SK-N-SH (cell line): ENCODE results near the gene CYP2D6. TPM values are rescaled to one million over a fixed set of nuclear protein-coding genes. Genes with fewer than 3 reads are reported as not detected.

Experiments used
- CTCF ChIA-PET: fragments of 300-600, 350-600 bp; formaldehyde crosslinking; extraction: SDS; loops from one replicate; lab custom pipeline; 2021; lab: Yijun Ruan, JAX
- POLR2A ChIA-PET: fragments of 350-600 bp; sonication (Branson Sonifier 250); formaldehyde crosslinking; extraction: SDS; loops from one replicate; lab custom pipeline; 2020; ENCODE audit warnings: antibody characterized with exemption, inconsistent platforms; lab: Yijun Ruan, JAX
- DNase-seq: peaks from one replicate; pipeline ENCODE4 v3.0.0; 2012
- H2AFZ ChIP-seq: fragments of 200-600 bp; sonication (generic); 2 replicates; pipeline ENCODE4 v1.8.1; 2016; ENCODE audit warnings: antibody characterized with exemption, mild to moderate bottlenecking, low read depth
- H3F3A ChIP-seq: fragments of 200-600 bp; sonication (generic); replicated peaks from 2 replicates; pipeline ENCODE3; 2016; ENCODE audit warnings: antibody characterized with exemption, mild to moderate bottlenecking; ENCODE audit not compliant: insufficient read depth
- H3K27ac ChIP-seq, 2 experiments: fragments of 200-500 bp in 1 of 2; fragments of 200-600 bp in 1 of 2; sonication (Bioruptor generic) in 1 of 2; sonication (generic), shearing (Covaris generic) in 1 of 2; 2 replicates each; pipeline versions ENCODE4 v1.5.1 to v1.6.1; 2014 to 2016; ENCODE audit warnings: low read depth in 2 of 2, inconsistent platforms in 1 of 2, low read length in 1 of 2, mild to moderate bottlenecking in 1 of 2, mixed read lengths in 1 of 2
- H3K27me3 ChIP-seq: fragments of 200-600 bp; sonication (generic), shearing (Covaris generic); 2 replicates; pipeline ENCODE4 v1.6.1; 2016; ENCODE audit warnings: mixed run types; ENCODE audit not compliant: insufficient read depth
- H3K36me3 ChIP-seq, 2 experiments: fragments of 200-500 bp in 1 of 2; fragments of 200-600 bp in 1 of 2; sonication (Bioruptor generic) in 1 of 2; sonication (generic) in 1 of 2; replicated peaks in 1 of 2; 2 replicates each; pipeline versions ENCODE3 to v1.5.1; 2014 to 2016; ENCODE audit warnings: low read length in 1 of 2, mild to moderate bottlenecking in 1 of 2; ENCODE audit not compliant: insufficient read depth in 2 of 2, control insufficient read depth in 1 of 2
- H3K4me1 ChIP-seq, 2 experiments: fragments of 200-500 bp in 1 of 2; fragments of 200-600 bp in 1 of 2; sonication (Bioruptor generic) in 1 of 2; sonication (generic), shearing (Covaris generic) in 1 of 2; 2 replicates each; pipeline versions ENCODE4 v1.5.1 to v1.6.1; 2014 to 2016; ENCODE audit warnings: low read depth in 1 of 2, low read length in 1 of 2, mixed run types in 1 of 2; ENCODE audit not compliant: insufficient read depth in 2 of 2, control insufficient read depth in 1 of 2
- H3K4me2 ChIP-seq: fragments of 200-600 bp; sonication (generic), shearing (Covaris generic); 2 replicates; pipeline ENCODE4 v1.6.1; 2017; ENCODE audit warnings: mixed run types
- H3K4me3 ChIP-seq, 2 experiments: fragments of 200-500 bp in 1 of 2; fragments of 200-600 bp in 1 of 2; sonication (Bioruptor generic) in 1 of 2; sonication (generic), shearing (Covaris generic) in 1 of 2; 2 replicates each; pipeline versions ENCODE4 v1.5.1 to v1.8.1; 2014 to 2016; ENCODE audit warnings: low read depth in 2 of 2, inconsistent platforms in 1 of 2, low read length in 1 of 2, mild to moderate bottlenecking in 1 of 2, mixed read lengths in 1 of 2, moderate library complexity in 1 of 2
- H3K79me2 ChIP-seq: fragments of 200-600 bp; sonication (generic); 2 replicates; pipeline ENCODE4 v1.8.1; 2017; ENCODE audit warnings: mild to moderate bottlenecking; ENCODE audit not compliant: insufficient read depth
- H3K9ac ChIP-seq: fragments of 200-600 bp; sonication (generic); 2 replicates; pipeline ENCODE4 v1.6.1; 2017; ENCODE audit warnings: mixed run types
- H3K9me2 ChIP-seq: fragments of 200-600 bp; sonication (generic); 2 replicates; pipeline ENCODE4 v1.6.1; 2017; ENCODE audit warnings: mixed run types
- H3K9me3 ChIP-seq: fragments of 200-600 bp; sonication (generic); 2 replicates; pipeline ENCODE4 v1.6.1; 2017; ENCODE audit warnings: mixed run types, mild to moderate bottlenecking, moderate library complexity
- H4K20me1 ChIP-seq: fragments of 200-600 bp; sonication (generic); 2 replicates; pipeline ENCODE4 v1.6.1; 2017; ENCODE audit warnings: mild to moderate bottlenecking, mixed run types; ENCODE audit not compliant: insufficient read depth
- GATA2 ChIP-seq: sonication (generic); formaldehyde crosslinking; IDR thresholded peaks from 2 replicates; pipeline ENCODE4 v1.5.0; 2020; ENCODE audit warnings: mild to moderate bottlenecking, missing genetic modification reagents
- MXI1 ChIP-seq: IDR thresholded peaks from 2 replicates; pipeline ENCODE4 v1.6.1; 2012; ENCODE audit warnings: mild to moderate bottlenecking, low read depth, low read length, improper control_type of control experiment
- USF1 ChIP-seq: IDR thresholded peaks from 2 replicates; pipeline ENCODE4 v1.4.0; 2012; ENCODE audit warnings: low read depth, borderline replicate concordance
- ZBTB33 ChIP-seq: IDR thresholded peaks from 2 replicates; pipeline ENCODE4 v1.4.0; 2012; ENCODE audit warnings: low read depth, borderline replicate concordance
- WGBS: methylation state at CpG from one replicate; pipeline ENCODE4 v1.1.6; 2017; ENCODE audit warnings: low lambda C conversion rate; 5-methylcytosine and 5-hydroxymethylcytosine counted together
- polyA plus RNA-seq, 3 experiments: library from polyadenylated mRNA; depleted of rRNA; stranded (reverse); fragments of >200 nt; gene quantifications; 2 replicates each; pipeline ENCODE4 v1.2.3, GENCODE V29; 2012
- TF ChIP-seq, protein P1 (sequence below): fragments of 200-600 bp; sonication (generic); IDR thresholded peaks from 2 replicates; pipeline ENCODE4 v1.6.1; 2017; ENCODE audit warnings: antibody characterized with exemption, mild to moderate bottlenecking, moderate library complexity

Gene CYP2D6
- polyA plus RNA-seq, 1 of the 3 experiments (the other 2 are of a cell fraction), result 0.26 TPM

DNA sequence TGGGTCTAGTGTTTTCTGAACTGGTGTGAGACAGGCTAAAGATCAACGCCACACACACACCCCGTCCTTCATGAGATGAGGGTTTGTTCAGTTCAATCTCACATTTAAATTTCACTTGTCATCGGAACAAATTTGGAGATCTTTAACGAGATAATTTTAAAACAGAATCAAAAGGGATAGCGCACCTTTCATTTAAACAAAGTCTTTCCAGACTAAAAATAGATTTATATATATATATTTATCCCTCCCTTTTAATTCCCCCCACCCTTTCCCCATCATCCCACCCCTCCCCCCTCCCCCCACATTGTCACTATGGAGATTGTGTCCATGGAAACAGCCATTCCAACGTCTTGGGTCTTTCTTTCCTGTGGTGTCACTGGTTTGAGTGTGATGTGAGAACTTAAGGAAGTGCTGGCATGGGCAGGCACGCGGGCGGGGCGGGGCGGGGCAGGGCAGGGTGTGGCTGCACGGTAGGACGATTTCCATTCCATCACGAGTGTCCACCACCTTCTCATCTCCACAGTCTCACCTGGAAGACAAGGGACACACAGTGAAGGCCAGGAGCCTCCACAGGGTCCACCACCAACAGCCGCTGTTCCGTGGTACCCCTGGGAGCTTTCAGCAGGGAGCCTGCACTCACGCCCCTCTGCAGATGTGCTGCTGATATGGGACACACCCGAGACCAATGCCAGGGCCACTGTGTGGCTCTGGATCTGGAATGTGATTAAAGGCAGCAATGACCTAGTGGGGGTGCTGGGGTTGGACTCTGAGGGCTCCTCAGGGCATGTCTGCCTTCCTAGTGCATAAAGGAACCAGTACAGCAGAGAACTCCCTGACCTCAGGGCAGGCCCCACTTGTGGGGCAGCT lies 30.5 kb upstream of the CYP2D6 start (continued):
- TF ChIP-seq ZBTB33, result no peak

DNA sequence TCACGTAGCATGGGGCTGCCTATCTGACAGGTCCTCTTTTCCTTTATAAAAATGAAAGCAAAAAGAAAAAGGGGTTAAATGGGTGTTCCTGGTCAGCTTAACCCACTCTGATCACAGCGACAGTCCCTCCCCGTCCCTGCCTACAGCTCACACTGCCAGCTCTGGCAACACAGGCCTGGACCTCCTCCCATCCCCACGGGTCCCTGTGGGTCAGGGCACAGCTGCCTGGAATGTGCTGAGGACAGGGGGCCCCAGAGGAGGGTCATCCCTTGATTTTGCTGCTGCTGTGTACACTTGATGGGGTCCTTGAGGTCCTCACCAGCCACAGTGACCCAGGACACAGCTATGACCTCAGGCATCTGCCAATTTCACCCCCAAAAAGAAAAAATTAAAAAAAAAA lies 29.6 kb upstream of the CYP2D6 start:
- no peaks in the 10 kb centered on the region for H3F3A ChIP-seq
- H3K27ac ChIP-seq, result no peak overlapping the region
- no peaks in the 10 kb centered on the region for H3K36me3 ChIP-seq
- no peaks in the 10 kb centered on the region for H3K4me1 ChIP-seq
- no peak overlapping the region for H2AFZ ChIP-seq
- H3K79me2 ChIP-seq, result no peaks in the 10 kb centered on the region
- POLR2A ChIA-PET, result no interaction called here
- no peaks in the 10 kb centered on the region for H3K9me3 ChIP-seq
- whole genome bisulfite sequencing, result 94% methylated on average over 3 of the region's 4 CpGs
- H4K20me1 ChIP-seq, result no peaks in the 10 kb centered on the region
- CTCF ChIA-PET, result no interaction called here
- no peak overlapping the region for H3K4me2 ChIP-seq
- H3K4me3 ChIP-seq, result no peak overlapping the region
- no peaks in the 10 kb centered on the region for H3K9me2 ChIP-seq
- DNase-seq, result no peak
- TF ChIP-seq GATA2 (CRISPR knock-in tag), result no peak
- TF ChIP-seq MXI1, result no peak
- H3K9ac ChIP-seq, result no peak overlapping the region
- H3K27me3 ChIP-seq, result no peaks in the 10 kb centered on the region

GRCh38 chr22:42158456-42159132 lies 28.0 kb upstream of the CYP2D6 start:
- Histone ChIP-seq H3K36me3 (no peaks in the 10 kb centered on the region), H3F3A (no peaks in the 10 kb centered on the region), H3K4me1 (no peaks in the 10 kb centered on the region), H3K9me3 (no peaks in the 10 kb centered on the region), H3K4me3 (no peak overlapping the region), H3K27ac (no peak overlapping the region), H4K20me1 (no peaks in the 10 kb centered on the region), H3K79me2 (no peaks in the 10 kb centered on the region), H3K4me2 (no peak overlapping the region), H3K9me2 (no peaks in the 10 kb centered on the region), H2AFZ (no peak overlapping the region), H3K27me3 (no peaks in the 10 kb centered on the region), H3K9ac (no peak overlapping the region)
- DNase-seq, result no peak
- TF ChIP-seq, protein P1, sequence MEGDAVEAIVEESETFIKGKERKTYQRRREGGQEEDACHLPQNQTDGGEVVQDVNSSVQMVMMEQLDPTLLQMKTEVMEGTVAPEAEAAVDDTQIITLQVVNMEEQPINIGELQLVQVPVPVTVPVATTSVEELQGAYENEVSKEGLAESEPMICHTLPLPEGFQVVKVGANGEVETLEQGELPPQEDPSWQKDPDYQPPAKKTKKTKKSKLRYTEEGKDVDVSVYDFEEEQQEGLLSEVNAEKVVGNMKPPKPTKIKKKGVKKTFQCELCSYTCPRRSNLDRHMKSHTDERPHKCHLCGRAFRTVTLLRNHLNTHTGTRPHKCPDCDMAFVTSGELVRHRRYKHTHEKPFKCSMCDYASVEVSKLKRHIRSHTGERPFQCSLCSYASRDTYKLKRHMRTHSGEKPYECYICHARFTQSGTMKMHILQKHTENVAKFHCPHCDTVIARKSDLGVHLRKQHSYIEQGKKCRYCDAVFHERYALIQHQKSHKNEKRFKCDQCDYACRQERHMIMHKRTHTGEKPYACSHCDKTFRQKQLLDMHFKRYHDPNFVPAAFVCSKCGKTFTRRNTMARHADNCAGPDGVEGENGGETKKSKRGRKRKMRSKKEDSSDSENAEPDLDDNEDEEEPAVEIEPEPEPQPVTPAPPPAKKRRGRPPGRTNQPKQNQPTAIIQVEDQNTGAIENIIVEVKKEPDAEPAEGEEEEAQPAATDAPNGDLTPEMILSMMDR, result no peak
- TF ChIP-seq ZBTB33 (no peak), USF1 (no peak)
- POLR2A ChIA-PET, result no interaction called here
- CTCF ChIA-PET, result interaction anchor here (0.6 kb wide), 1 partner anchor 154 kb away, joined by 3 read pairs; no protein-coding TSS in a partner anchor
- WGBS, result 97% methylated on average over 16 of the region's 16 CpGs
